ENCODE measurements around the gene EPDR1.
"Not testable (repeated sequence)": the region's sequence is repeated elsewhere in the genome, so short reads cannot be mapped to it uniquely, and the experiment has no call there.

EPDR1 gene

GRCh38 chr7:37932543-37932942, 12.1 kb downstream of the EPDR1 start:
- Histone ChIP-seq H3K36me3 (ENCODE audit: insufficient read depth, low read length) (no peaks in the 10 kb centered on the region), H3K4me3 (ENCODE audit: low read depth in 1 of 2, low read length in 2 of 2) (no peak overlapping the region), H3K9me3 (ENCODE audit: low read length) (no peaks in the 10 kb centered on the region), H3K27ac (ENCODE audit: low read depth, low read length) (no peak overlapping the region), H3K9ac (ENCODE audit: low read length) (no peak overlapping the region), H3K4me1 (ENCODE audit: insufficient read depth, low read length) (no peaks in the 10 kb centered on the region), H3K27me3 (ENCODE audit: control insufficient read depth in 1 of 2, insufficient read depth in 2 of 2, low read length in 2 of 2) (no peaks in the 10 kb centered on the region)

DNA sequence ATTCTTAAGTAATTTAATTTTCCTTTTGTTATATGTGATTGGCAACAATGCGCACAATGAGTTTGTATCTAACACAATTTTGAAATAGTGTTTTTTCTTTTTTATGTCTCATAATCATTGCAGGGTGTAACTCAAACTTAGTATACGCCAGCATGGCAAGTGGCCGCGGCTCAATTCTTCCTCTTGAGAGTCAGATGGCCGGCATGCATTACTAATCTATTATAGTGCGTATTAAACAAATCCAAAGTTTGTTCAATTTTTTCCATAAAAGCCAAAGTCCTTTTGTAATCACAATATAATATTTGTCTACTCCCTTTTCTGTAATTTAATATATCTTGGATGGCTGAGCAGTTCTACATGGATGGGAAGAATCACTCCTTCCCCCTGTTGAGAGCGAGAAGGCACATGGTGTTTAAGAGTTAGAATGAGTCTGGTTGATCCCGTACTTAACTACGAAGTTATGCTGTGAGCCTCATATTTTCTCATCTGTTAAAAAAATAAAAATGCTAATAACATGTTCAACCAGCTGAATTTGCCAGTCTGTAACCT, 12.7 kb downstream of the EPDR1 start:
- Histone ChIP-seq H3K36me3 (ENCODE audit: insufficient read depth, low read length) (no peaks in the 10 kb centered on the region), H3K27ac (ENCODE audit: low read depth, low read length) (no peak overlapping the region), H3K9ac (ENCODE audit: low read length) (no peak overlapping the region), H3K4me3 (ENCODE audit: low read depth in 1 of 2, low read length in 2 of 2) (no peak overlapping the region), H3K27me3 (ENCODE audit: control insufficient read depth in 1 of 2, insufficient read depth in 2 of 2, low read length in 2 of 2) (no peaks in the 10 kb centered on the region), H3K9me3 (ENCODE audit: low read length) (no peaks in the 10 kb centered on the region), H3K4me1 (ENCODE audit: insufficient read depth, low read length) (no peaks in the 10 kb centered on the region)

DNA sequence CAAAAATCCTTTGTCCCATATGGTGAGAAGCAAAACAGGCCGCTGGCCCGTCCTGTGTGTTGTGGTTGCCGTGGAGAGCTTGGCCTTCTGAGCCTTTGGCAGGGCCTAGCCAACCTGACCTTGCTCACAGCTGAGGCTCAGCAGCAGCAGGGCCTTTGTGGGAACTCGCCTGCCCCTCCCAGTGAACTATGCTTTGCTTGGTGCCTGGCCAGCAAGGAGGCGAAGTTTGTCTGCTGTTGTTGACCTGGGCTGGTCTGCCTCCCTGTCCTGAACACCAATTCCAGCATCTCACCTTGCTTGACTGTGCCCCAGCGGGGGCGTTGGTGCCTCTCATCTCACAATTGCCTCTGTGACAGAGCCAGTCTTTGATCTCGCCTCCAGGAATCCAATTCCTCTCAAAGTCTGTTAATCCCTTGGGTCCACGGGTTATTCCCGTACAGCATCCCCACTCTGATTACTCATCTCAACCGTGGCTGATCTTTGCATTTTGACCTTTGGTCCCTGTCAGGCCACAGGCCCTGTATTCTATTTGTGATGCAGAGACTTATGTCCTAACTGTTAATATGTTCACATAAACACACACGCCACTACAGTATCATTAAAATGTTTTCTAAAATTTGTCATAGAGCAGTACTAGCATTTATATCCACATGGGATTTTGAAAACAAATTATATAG, 22.6 kb downstream of the EPDR1 start:
- Histone ChIP-seq H3K9ac (ENCODE audit: low read length) (no peak overlapping the region), H3K27ac (ENCODE audit: low read depth, low read length) (no peak overlapping the region), H3K27me3 (ENCODE audit: control insufficient read depth in 1 of 2, insufficient read depth in 2 of 2, low read length in 2 of 2) (no peaks in the 10 kb centered on the region), H3K4me1 (ENCODE audit: insufficient read depth, low read length) (peaks cover 7% of the 10 kb centered on the region), H3K4me3 (ENCODE audit: low read depth in 1 of 2, low read length in 2 of 2) (no peak overlapping the region), H3K36me3 (ENCODE audit: insufficient read depth, low read length) (no peaks in the 10 kb centered on the region), H3K9me3 (ENCODE audit: low read length) (no peaks in the 10 kb centered on the region)

DNA sequence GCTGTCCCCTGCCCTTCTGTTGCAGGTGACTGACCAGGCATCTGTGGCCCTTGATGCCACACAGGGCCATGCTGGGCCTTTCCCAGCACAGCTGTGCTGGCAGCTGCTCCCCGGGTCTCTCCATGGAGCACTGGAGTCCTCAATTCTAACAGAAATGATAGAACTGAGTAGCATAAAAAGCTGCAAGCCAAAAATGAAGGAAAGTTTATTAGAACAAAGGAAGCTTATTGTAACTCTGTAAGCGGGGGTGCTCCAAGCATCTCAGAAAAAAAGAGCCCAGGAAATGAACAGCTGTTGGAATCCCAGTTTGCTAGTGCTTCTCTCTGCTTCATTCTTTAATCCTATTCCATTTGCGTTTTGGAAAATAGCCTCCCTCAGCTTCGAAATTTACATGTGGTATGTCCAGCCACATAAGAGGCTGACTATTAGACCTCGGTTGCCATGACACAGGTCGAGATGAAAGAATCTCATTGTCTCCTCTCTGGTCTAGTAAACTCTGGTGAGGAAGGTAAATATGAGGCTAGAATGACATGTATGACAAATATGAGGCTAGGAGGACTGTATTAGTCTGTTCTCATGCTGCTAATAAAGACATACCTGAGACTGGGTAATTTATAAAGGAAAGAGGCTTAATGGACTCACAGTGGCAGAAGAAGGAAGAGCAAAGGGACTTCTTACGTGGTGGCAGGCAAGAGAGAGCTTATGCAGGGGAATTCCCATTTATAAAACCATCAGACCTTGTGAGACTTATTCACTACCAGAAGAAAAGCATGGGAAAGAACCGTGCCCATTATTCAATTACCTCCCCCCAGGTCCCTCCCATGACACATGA, 23.7 kb downstream of the EPDR1 start:
- no peak overlapping the region for H3K4me3 ChIP-seq (ENCODE audit: low read depth in 1 of 2, low read length in 2 of 2)
- no peaks in the 10 kb centered on the region for H3K27me3 ChIP-seq (ENCODE audit: control insufficient read depth in 1 of 2, insufficient read depth in 2 of 2, low read length in 2 of 2)
- H3K4me1 ChIP-seq (ENCODE audit: insufficient read depth, low read length), result peaks cover 7% of the 10 kb centered on the region
- H3K9ac ChIP-seq (ENCODE audit: low read length), result no peak overlapping the region
- H3K36me3 ChIP-seq (ENCODE audit: insufficient read depth, low read length), result no peaks in the 10 kb centered on the region
- no peak overlapping the region for H3K27ac ChIP-seq (ENCODE audit: low read depth, low read length)
- H3K9me3 ChIP-seq (ENCODE audit: low read length), result no peaks in the 10 kb centered on the region

DNA sequence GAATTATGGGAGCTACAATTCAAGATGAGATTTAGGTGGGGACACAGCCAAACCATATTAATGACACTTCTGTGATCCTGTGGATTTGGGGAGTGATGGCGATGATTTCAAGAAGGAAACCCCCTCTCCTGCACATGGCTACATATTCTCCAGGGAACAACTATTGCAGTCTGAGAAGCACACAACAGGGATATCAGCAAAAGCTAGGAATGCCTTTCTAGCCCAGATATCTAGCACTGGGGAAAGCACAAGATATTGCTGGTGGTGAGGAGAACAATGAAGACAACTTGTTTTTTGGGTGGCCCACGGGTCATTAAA, 24.3 kb downstream of the EPDR1 start:
- H3K4me1 ChIP-seq (ENCODE audit: insufficient read depth, low read length), result peaks cover 7% of the 10 kb centered on the region
- no peaks in the 10 kb centered on the region for H3K27me3 ChIP-seq (ENCODE audit: control insufficient read depth in 1 of 2, insufficient read depth in 2 of 2, low read length in 2 of 2)
- no peak overlapping the region for H3K4me3 ChIP-seq (ENCODE audit: low read depth in 1 of 2, low read length in 2 of 2)
- H3K36me3 ChIP-seq (ENCODE audit: insufficient read depth, low read length), result no peaks in the 10 kb centered on the region
- no peak overlapping the region for H3K9ac ChIP-seq (ENCODE audit: low read length)
- no peak overlapping the region for H3K27ac ChIP-seq (ENCODE audit: low read depth, low read length)
- H3K9me3 ChIP-seq (ENCODE audit: low read length), result no peaks in the 10 kb centered on the region

- Histone ChIP-seq H3K4me1 (ENCODE audit: insufficient read depth, low read length) (peaks cover 7% of the 10 kb centered on the region), H3K9ac (ENCODE audit: low read length) (no peak overlapping the region), H3K4me3 (ENCODE audit: low read depth in 1 of 2, low read length in 2 of 2) (no peak overlapping the region), H3K36me3 (ENCODE audit: insufficient read depth, low read length) (no peaks in the 10 kb centered on the region), H3K9me3 (ENCODE audit: low read length) (no peaks in the 10 kb centered on the region), H3K27me3 (ENCODE audit: control insufficient read depth in 1 of 2, insufficient read depth in 2 of 2, low read length in 2 of 2) (no peaks in the 10 kb centered on the region), H3K27ac (ENCODE audit: low read depth, low read length) (no peak overlapping the region)
Observed at GRCh38 chr7:37945336-37945735, 24.9 kb downstream of the EPDR1 start.

GRCh38 chr7:37947138-37947940, 26.9 kb downstream of the EPDR1 start:
- Histone ChIP-seq H3K4me1 (ENCODE audit: insufficient read depth, low read length) (peaks cover 7% of the 10 kb centered on the region), H3K27ac (ENCODE audit: low read depth, low read length) (no peak overlapping the region), H3K27me3 (ENCODE audit: control insufficient read depth in 1 of 2, insufficient read depth in 2 of 2, low read length in 2 of 2) (no peaks in the 10 kb centered on the region), H3K36me3 (ENCODE audit: insufficient read depth, low read length) (no peaks in the 10 kb centered on the region), H3K4me3 (ENCODE audit: low read depth in 1 of 2, low read length in 2 of 2) (no peak overlapping the region), H3K9me3 (ENCODE audit: low read length) (no peaks in the 10 kb centered on the region), H3K9ac (ENCODE audit: low read length) (no peak overlapping the region)

DNA sequence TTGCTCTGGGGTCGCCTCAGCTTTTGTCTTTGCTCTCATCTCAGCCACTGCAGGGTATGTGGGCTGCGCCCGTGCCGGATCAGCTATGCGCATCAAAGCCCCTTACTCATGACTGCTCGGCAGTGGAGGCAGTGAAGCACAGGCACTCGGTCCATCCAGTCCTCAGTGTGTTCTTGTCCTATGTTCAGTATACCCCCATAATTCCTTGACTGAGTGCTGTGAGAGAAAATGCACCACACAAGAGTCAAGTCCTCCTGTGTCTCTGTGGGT, 27.4 kb downstream of the EPDR1 start:
- Histone ChIP-seq H3K27ac (ENCODE audit: low read depth, low read length) (no peak overlapping the region), H3K4me3 (ENCODE audit: low read depth in 1 of 2, low read length in 2 of 2) (no peak overlapping the region), H3K4me1 (ENCODE audit: insufficient read depth, low read length) (peaks cover 5% of the 10 kb centered on the region), H3K27me3 (ENCODE audit: control insufficient read depth in 1 of 2, insufficient read depth in 2 of 2, low read length in 2 of 2) (no peaks in the 10 kb centered on the region), H3K9me3 (ENCODE audit: low read length) (no peaks in the 10 kb centered on the region), H3K36me3 (ENCODE audit: insufficient read depth, low read length) (no peaks in the 10 kb centered on the region), H3K9ac (ENCODE audit: low read length) (no peak overlapping the region)

GRCh38 chr7:37952240-37952639, 31.8 kb downstream of the EPDR1 start:
- Histone ChIP-seq H3K4me3 (ENCODE audit: low read depth in 1 of 2, low read length in 2 of 2) (no peak overlapping the region), H3K36me3 (ENCODE audit: insufficient read depth, low read length) (no peaks in the 10 kb centered on the region), H3K4me1 (ENCODE audit: insufficient read depth, low read length) (no peaks in the 10 kb centered on the region), H3K9me3 (ENCODE audit: low read length) (no peaks in the 10 kb centered on the region), H3K27ac (ENCODE audit: low read depth, low read length) (no peak overlapping the region), H3K27me3 (ENCODE audit: control insufficient read depth in 1 of 2, insufficient read depth in 2 of 2, low read length in 2 of 2) (no peaks in the 10 kb centered on the region), H3K9ac (ENCODE audit: low read length) (no peak overlapping the region)

GRCh38 chr7:37954217-37954616, 33.8 kb downstream of the EPDR1 start:
- not testable (repeated sequence) for H3K36me3 ChIP-seq (ENCODE audit: insufficient read depth, low read length); H3K4me3 ChIP-seq (ENCODE audit: low read depth in 1 of 2, low read length in 2 of 2); H3K27me3 ChIP-seq (ENCODE audit: control insufficient read depth in 1 of 2, insufficient read depth in 2 of 2, low read length in 2 of 2); H3K9ac ChIP-seq (ENCODE audit: low read length); H3K4me1 ChIP-seq (ENCODE audit: insufficient read depth, low read length); H3K27ac ChIP-seq (ENCODE audit: low read depth, low read length); H3K9me3 ChIP-seq (ENCODE audit: low read length)

DNA sequence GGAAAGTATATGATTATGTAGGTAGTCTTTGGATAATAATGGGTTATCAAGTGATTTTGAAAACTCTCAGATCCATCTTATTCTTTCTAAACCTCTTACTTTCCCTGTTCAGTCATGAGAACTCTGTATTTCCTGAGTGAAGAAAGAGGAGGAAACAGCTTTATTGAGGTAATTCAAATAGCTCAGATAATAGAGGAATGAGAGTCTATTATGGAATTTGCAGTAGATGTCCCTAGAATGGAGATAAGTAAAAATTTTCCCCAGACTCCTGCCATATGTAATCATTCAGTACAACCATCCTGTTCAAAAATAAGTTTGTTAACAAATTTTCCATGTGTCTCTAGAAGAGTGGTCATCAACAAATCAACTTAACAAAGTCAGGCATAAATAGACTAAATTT, 36.4 kb downstream of the EPDR1 start:
- H3K27me3 ChIP-seq (ENCODE audit: control insufficient read depth in 1 of 2, insufficient read depth in 2 of 2, low read length in 2 of 2), result no peaks in the 10 kb centered on the region
- H3K4me3 ChIP-seq (ENCODE audit: low read depth in 1 of 2, low read length in 2 of 2), result no peak overlapping the region
- no peaks in the 10 kb centered on the region for H3K9me3 ChIP-seq (ENCODE audit: low read length)
- H3K27ac ChIP-seq (ENCODE audit: low read depth, low read length), result no peak overlapping the region
- no peaks in the 10 kb centered on the region for H3K4me1 ChIP-seq (ENCODE audit: insufficient read depth, low read length)
- H3K9ac ChIP-seq (ENCODE audit: low read length), result no peak overlapping the region
- H3K36me3 ChIP-seq (ENCODE audit: insufficient read depth, low read length), result no peaks in the 10 kb centered on the region
